ENCODE data around the gene CDR2L. TPM values are rescaled to one million over a fixed set of nuclear protein-coding genes. Genes with fewer than 3 reads are reported as not detected.

The CDR2L gene
- total RNA-seq, 2 experiments from 2014 or later: 0.08 TPM; not detected in 1

GRCh38 chr17:75009139-75009724, 21.8 kb downstream of the CDR2L start:
- H3K9me3 ChIP-seq (ENCODE audit: control insufficient read depth in 1 of 2, insufficient read depth in 1 of 2, low read length in 2 of 2): no peaks in the 10 kb centered on the region
- peaks cover 24% of the 10 kb centered on the region for H3K4me1 Mint-ChIP-seq (ENCODE audit: low read depth)
- peaks cover 18% of the 10 kb centered on the region for H3K4me1 ChIP-seq (ENCODE audit: insufficient read depth, low read length)
- POLR2A ChIA-PET: interaction anchor here (0.9 kb wide), 1 partner anchor 58 kb away, joined by 3 read pairs; no protein-coding TSS in a partner anchor
- no peak overlapping the region for H3K27ac Mint-ChIP-seq
- ATAC-seq (ENCODE audit: poor library complexity): no peak
- intact Hi-C loops (cut with DNase I, micrococcal nuclease): no loop called here
- H3K27ac ChIP-seq (ENCODE audit: low read depth in 1 of 2, low read length in 2 of 2): no peak overlapping the region
- no peaks in the 10 kb centered on the region for H3K36me3 ChIP-seq (ENCODE audit: insufficient read depth, low read length)
- H3K36me3 Mint-ChIP-seq (ENCODE audit: low read depth): peaks cover 10% of the 10 kb centered on the region
- H3K4me3 Mint-ChIP-seq: peak overlapping the region; percentile 38
- H3K27me3 Mint-ChIP-seq: no peaks in the 10 kb centered on the region
- H3K9me3 Mint-ChIP-seq: no peaks in the 10 kb centered on the region
- no peak for DNase-seq
- H3K27me3 ChIP-seq (ENCODE audit: control insufficient read depth in 1 of 2, insufficient read depth in 2 of 2, low read length in 2 of 2): peaks cover 0 to 4% of the 10 kb centered on the region in 2 experiments
- no peak overlapping the region for H3K4me3 ChIP-seq (ENCODE audit: low read length)
- CTCF ChIA-PET: interaction anchor here (0.7 to 1.5 kb wide), 3 partner anchors 51 to 194 kb away, joined by 3 to 4 read pairs (median 4); no protein-coding TSS in a partner anchor
- TF ChIP-seq CTCF (IDR thresholded peaks at IDR 0.05): no peak

- no peak for DNase-seq
- H3K9me3 ChIP-seq (ENCODE audit: control insufficient read depth in 1 of 2, insufficient read depth in 1 of 2, low read length in 2 of 2): no peaks in the 10 kb centered on the region
- peaks cover 18% of the 10 kb centered on the region for H3K4me1 ChIP-seq (ENCODE audit: insufficient read depth, low read length)
- Mint-ChIP-seq H3K4me1 (ENCODE audit: low read depth) (peaks cover 35% of the 10 kb centered on the region), H3K36me3 (ENCODE audit: low read depth) (peaks cover 22% of the 10 kb centered on the region), H3K4me3 (peak overlapping the region; percentile 76), H3K9me3 (no peaks in the 10 kb centered on the region), H3K27ac (no peak overlapping the region), H3K27me3 (no peaks in the 10 kb centered on the region)
- no peak overlapping the region for H3K27ac ChIP-seq (ENCODE audit: low read depth in 1 of 2, low read length in 2 of 2)
- CTCF ChIA-PET: interaction anchor here (0.6 to 3.3 kb wide), 5 partner anchors 21 to 323 kb away, joined by 3 to 51 read pairs (median 15); partner anchors contain the start of gene CDR2L
- intact Hi-C loops (cut with DNase I, micrococcal nuclease): no loop called here
- POLR2A ChIA-PET: interaction anchor here (1.2 to 3.7 kb wide), 5 partner anchors 12 to 38 kb away, joined by 3 to 61 read pairs (median 27); partner anchors contain the start of genes ATP5PD, CDR2L, HID1 and KCTD2
- H3K4me3 ChIP-seq (ENCODE audit: low read length): no peak overlapping the region
- TF ChIP-seq CTCF (IDR thresholded peaks at IDR 0.05): no peak
- peaks cover 0 to 4% of the 10 kb centered on the region in 2 experiments for H3K27me3 ChIP-seq (ENCODE audit: control insufficient read depth in 1 of 2, insufficient read depth in 2 of 2, low read length in 2 of 2)
- H3K36me3 ChIP-seq (ENCODE audit: insufficient read depth, low read length): no peaks in the 10 kb centered on the region
- ATAC-seq (ENCODE audit: poor library complexity): no peak
These were observed 23.4 kb downstream of the CDR2L start for GRCh38 chr17:75010683-75011400.

- Mint-ChIP-seq H3K27ac (peak overlapping the region; percentile 85), H3K4me1 (ENCODE audit: low read depth) (peaks cover 35% of the 10 kb centered on the region), H3K9me3 (no peaks in the 10 kb centered on the region), H3K27me3 (no peaks in the 10 kb centered on the region), H3K36me3 (ENCODE audit: low read depth) (peaks cover 26% of the 10 kb centered on the region), H3K4me3 (peak overlapping the region; percentile 96)
- H3K4me3 ChIP-seq (ENCODE audit: low read length): no peak overlapping the region
- H3K27ac ChIP-seq (ENCODE audit: low read depth in 1 of 2, low read length in 2 of 2): peak overlapping the region in 1 of 2 donors; percentile 45
- intact Hi-C loops (cut with DNase I, micrococcal nuclease): loop anchor here (1.0 to 2.0 kb wide), 4 partner anchors 23 to 49 kb away; partner anchors contain the start of genes ATP5PD (in 1 of the 2) and KCTD2 (in 1 of the 2)
- ChIA-PET CTCF (interaction anchor here (0.6 to 3.3 kb wide), 12 partner anchors 13 to 323 kb away, joined by 3 to 51 read pairs (median 11); partner anchors contain the start of genes ATP5PD, CDR2L, GGA3 and HID1), POLR2A (interaction anchor here (1.2 to 3.7 kb wide), 17 partner anchors 12 to 656 kb away, joined by 3 to 61 read pairs (median 7); partner anchors contain the start of genes ARMC7, ATP5PD, CDR2L and GGA3)
- DNase-seq: no peak
- ATAC-seq (ENCODE audit: poor library complexity): no peak
- H3K9me3 ChIP-seq (ENCODE audit: control insufficient read depth in 1 of 2, insufficient read depth in 1 of 2, low read length in 2 of 2): no peaks in the 10 kb centered on the region
- TF ChIP-seq CTCF (IDR thresholded peaks at IDR 0.05): no peak
- H3K36me3 ChIP-seq (ENCODE audit: insufficient read depth, low read length): peaks cover 4% of the 10 kb centered on the region
- H3K27me3 ChIP-seq (ENCODE audit: control insufficient read depth in 1 of 2, insufficient read depth in 2 of 2, low read length in 2 of 2): peaks cover 0 to 2% of the 10 kb centered on the region in 2 experiments
- peaks cover 18% of the 10 kb centered on the region for H3K4me1 ChIP-seq (ENCODE audit: insufficient read depth, low read length)
These were observed 24.1 kb downstream of the CDR2L start for GRCh38 chr17:75011401-75012095.
